HFF-Myc (cell line): ENCODE results near the gene MLX.
"Not testable (repeated sequence)": the region's sequence is repeated elsewhere in the genome, so short reads cannot be mapped to it uniquely, and the experiment has no call there.

Experiments used
- DNase-seq: peaks from one replicate; pipeline ENCODE4 v3.0.0-alpha.2; 2011; ENCODE audit warnings: low read depth; ENCODE audit errors: extremely low read depth
- H3K4me3 ChIP-seq: replicated peaks from 2 replicates; pipeline ENCODE4 v1.5.1; 2011; ENCODE audit warnings: low read depth, mild to moderate bottlenecking, control low read depth, low read length
- TF ChIP-seq, protein P1 (sequence below): IDR thresholded peaks from 2 replicates; pipeline ENCODE4 v1.5.1; 2012; ENCODE audit warnings: mild to moderate bottlenecking, low read depth, low read length, control low read depth; ENCODE audit errors: missing control alignments

MLX gene

DNA sequence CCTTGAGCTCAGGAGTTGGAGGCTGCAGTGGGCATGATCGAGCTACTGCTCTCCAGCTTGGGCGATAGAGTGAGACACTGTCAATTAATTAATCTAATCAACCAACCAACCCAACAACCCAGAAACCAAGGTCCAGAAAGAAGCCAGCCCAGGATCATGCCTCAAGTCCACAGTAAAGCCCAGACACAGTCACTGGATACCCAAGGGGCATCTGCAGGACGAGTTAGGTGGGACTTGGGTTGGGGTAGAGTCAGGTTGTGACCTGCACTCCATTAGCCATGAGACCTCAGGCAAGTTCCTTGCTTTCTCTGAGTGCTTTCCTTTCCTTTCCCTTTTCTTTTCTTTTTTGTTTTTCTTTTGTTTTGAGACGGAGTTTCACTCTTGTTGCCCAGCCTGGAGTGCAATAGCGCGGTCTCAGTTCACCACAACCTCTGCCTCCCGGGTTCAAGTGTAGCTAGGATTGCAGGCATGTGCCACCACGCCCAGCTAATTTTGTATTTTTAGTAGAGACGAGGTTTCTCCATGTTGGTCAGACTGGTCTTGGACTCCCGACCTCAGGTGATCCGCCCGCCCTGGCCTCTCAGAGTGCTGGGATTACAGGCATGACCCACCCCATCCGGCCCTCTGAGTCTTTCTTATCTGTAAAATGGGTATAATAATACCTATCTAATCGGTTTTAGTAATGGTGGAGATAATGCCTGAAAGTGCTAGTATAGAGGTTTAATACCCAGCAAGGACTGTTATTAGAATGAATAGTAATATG lies 17.7 kb upstream of the MLX start:
- no peak for DNase-seq
- TF ChIP-seq, protein P1, sequence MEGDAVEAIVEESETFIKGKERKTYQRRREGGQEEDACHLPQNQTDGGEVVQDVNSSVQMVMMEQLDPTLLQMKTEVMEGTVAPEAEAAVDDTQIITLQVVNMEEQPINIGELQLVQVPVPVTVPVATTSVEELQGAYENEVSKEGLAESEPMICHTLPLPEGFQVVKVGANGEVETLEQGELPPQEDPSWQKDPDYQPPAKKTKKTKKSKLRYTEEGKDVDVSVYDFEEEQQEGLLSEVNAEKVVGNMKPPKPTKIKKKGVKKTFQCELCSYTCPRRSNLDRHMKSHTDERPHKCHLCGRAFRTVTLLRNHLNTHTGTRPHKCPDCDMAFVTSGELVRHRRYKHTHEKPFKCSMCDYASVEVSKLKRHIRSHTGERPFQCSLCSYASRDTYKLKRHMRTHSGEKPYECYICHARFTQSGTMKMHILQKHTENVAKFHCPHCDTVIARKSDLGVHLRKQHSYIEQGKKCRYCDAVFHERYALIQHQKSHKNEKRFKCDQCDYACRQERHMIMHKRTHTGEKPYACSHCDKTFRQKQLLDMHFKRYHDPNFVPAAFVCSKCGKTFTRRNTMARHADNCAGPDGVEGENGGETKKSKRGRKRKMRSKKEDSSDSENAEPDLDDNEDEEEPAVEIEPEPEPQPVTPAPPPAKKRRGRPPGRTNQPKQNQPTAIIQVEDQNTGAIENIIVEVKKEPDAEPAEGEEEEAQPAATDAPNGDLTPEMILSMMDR: no peak
- H3K4me3 ChIP-seq: no peak overlapping the region

DNA sequence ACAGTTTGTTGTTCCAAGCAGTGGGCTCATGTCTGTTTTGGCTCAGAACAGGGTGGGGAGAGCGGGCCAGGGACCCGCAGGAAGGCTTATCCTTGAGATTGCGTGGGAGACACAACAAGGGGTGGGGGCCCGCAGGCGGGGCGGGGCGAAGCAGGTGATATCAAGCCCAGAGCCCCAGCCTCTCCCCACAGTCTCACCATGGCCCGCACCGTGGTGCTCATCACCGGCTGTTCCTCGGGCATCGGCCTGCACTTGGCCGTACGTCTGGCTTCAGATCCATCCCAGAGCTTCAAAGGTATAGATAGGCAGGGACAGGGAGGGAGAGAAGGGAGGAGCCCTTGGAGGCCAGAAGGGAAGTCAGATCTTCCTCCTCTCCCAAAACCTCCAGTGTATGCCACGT lies 14.2 kb upstream of the MLX start, which contains the start of gene HSD17B1:
Gene HSD17B1 (plus strand): TSS at position 188 of the 400 bp plus-strand sequence. CDS start 11 bp downstream, at position 199.
- DNase-seq: not testable (repeated sequence)
- H3K4me3 ChIP-seq: peak within 1 kb of the TSS; percentile 72

DNA sequence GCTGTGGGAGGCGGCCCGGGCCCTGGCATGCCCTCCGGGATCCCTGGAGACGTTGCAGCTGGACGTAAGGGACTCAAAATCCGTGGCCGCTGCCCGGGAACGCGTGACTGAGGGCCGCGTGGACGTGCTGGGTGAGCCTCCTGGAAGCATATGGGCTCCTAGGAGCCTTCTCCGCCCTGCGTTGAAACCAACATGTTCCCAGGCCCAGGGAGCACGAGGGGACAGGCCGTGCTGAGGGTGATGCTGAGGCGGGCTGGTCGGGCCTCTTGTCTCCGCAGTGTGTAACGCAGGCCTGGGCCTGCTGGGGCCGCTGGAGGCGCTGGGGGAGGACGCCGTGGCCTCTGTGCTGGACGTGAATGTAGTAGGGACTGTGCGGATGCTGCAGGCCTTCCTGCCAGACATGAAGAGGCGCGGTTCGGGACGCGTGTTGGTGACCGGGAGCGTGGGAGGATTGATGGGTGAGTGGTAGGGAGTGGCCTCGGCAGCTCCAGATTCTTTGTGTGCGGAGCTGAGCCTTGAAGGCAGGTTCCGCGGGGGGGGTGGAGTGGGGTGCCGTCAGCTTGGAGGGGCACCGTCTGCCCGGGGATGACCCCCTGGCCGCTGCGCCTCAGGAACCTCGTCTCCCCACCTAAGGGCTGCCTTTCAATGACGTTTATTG lies 13.6 kb upstream of the MLX start:
- TF ChIP-seq, protein P1: no peak
- no peak for DNase-seq
- peak overlapping the region; percentile 72 for H3K4me3 ChIP-seq

DNA sequence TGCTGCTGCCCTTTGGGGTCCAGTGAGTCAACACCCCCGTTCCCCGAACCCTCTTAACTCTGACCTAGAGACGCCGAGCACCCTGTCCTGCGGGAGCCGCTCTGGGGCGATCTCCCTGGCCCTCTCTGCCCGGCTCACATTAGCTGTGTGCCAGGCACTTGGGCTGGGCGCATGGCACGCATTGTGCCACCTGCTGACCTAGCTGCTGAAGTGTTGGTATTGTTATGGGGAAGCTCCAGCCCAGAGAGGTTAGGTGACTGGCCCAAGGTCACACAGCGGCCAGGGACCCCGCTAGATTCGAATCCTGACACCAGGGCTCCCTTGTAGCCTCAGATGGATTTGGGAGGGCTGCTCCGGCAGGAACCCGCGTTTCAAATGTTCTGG lies 13.0 kb upstream of the MLX start:
- DNase-seq: no peak
- TF ChIP-seq, protein P1: no peak
- H3K4me3 ChIP-seq: peak overlapping the region; percentile 72

DNA sequence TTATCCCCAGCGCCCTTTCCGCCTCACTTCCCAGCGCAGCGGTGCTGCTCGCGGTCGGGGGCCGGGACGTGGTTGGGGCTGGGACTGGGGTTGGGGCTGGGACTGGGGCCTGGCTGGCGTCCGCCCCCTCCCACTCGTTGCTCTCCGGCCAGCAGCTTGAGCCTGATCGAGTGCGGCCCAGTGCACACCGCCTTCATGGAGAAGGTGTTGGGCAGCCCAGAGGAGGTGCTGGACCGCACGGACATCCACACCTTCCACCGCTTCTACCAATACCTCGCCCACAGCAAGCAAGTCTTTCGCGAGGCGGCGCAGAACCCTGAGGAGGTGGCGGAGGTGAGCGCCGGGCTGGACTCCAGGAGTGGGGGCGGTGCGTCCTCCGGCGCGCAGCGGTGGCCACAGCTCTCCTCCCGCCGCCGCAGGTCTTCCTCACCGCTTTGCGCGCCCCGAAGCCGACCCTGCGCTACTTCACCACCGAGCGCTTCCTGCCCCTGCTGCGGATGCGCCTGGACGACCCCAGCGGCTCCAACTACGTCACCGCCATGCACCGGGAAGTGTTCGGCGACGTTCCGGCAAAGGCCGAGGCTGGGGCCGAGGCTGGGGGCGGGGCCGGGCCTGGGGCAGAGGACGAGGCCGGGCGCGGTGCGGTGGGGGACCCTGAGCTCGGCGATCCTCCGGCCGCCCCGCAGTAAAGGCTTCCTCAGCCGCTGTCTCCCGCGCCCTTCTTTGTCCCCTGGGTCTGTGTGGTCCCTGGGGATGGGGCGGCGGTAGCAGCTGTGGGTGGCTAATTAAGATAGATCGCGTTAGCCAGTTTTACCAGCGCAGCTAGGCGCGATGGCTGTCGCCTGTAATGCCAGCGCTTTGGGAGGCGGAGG lies 12.4 kb upstream of the MLX start:
- TF ChIP-seq, protein P1: no peak
- peak overlapping the region; percentile 72 for H3K4me3 ChIP-seq
- DNase-seq: no peak

DNA sequence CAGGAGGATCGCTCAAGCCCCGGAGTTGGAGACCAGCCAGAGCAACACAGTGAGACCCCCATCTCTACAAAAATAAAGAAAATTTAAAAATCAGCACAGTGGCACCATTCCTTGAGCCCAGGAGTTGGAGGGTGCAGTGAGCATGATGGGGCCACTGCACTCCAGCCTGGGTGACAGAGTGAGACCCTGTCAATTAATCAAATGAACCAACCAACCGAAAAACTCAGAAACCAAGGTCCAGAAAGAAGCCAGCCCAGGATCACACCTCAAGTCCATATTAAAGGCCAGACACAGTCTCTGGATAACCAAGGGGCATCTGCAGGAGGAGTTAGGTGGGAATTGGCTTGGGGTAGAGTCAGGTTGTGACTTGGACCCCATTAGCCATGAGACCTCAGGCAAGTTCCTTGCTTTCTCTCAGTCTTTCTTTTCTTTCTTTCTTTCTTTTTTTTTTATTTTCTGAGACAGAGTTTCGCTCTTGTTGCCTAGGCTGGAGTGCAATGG lies 11.7 kb upstream of the MLX start:
- DNase-seq: no peak
- TF ChIP-seq, protein P1: no peak
- H3K4me3 ChIP-seq: peak overlapping the region; percentile 72
